Stimulated activated CD8-positive, alpha-beta memory T cell treated with anti-CD3 and anti-CD28 coated beads, Interleukin-2, amount 100 ng/mL, for 48 hours (primary cell): ENCODE data around the gene CNOT1.
"Not testable (repeated sequence)": the region's sequence is repeated elsewhere in the genome, so short reads cannot be mapped to it uniquely, and the experiment has no call there.

Source experiments
- DNase-seq, 2 donors: peaks; one replicate each; pipeline ENCODE4 v3.0.0-alpha.2; 2020; ENCODE audit warnings: low read depth in 2 of 2

The CNOT1 gene

GRCh38 chr16:58638148-58639036, 8.8 kb upstream of the CNOT1 start:
- no peak for DNase-seq

- DNase-seq, result not testable (repeated sequence)
These were observed 7.4 kb upstream of the CNOT1 start for GRCh38 chr16:58637021-58637420.

GRCh38 chr16:58636466-58636865, 6.8 kb upstream of the CNOT1 start:
- DNase-seq, result no peak

- DNase-seq, result no peak
These were observed 5.9 kb upstream of the CNOT1 start for GRCh38 chr16:58635502-58635901.

GRCh38 chr16:58634265-58634802, 4.7 kb upstream of the CNOT1 start:
- DNase-seq, result no peak

- DNase-seq, result peak; percentile 34 to 35
These were observed 537 bp downstream of the CNOT1 start for GRCh38 chr16:58628845-58629732.

GRCh38 chr16:58624209-58624608, 5.4 kb downstream of the CNOT1 start:
- DNase-seq, result no peak

- no peak for DNase-seq
These were observed 9.2 kb downstream of the CNOT1 start for GRCh38 chr16:58620396-58620795.

- no peak for DNase-seq
These were observed 14.3 kb downstream of the CNOT1 start for GRCh38 chr16:58615280-58615679.

- DNase-seq, result no peak
These were observed 14.8 kb downstream of the CNOT1 start for GRCh38 chr16:58614860-58615259.

- no peak for DNase-seq
These were observed 15.4 kb downstream of the CNOT1 start for GRCh38 chr16:58614212-58614611.

GRCh38 chr16:58612965-58613364, 16.7 kb downstream of the CNOT1 start:
- not testable (repeated sequence) for DNase-seq

GRCh38 chr16:58608601-58609136, 21.0 kb downstream of the CNOT1 start:
- no peak for DNase-seq

- no peak for DNase-seq
These were observed 24.1 kb downstream of the CNOT1 start for GRCh38 chr16:58605562-58605961.

- no peak for DNase-seq
These were observed 38.5 kb downstream of the CNOT1 start for GRCh38 chr16:58591083-58591482.

- DNase-seq, result no peak
These were observed 40.2 kb downstream of the CNOT1 start for GRCh38 chr16:58589326-58589905.

GRCh38 chr16:58588406-58588805, 41.2 kb downstream of the CNOT1 start:
- DNase-seq, result no peak

- no peak for DNase-seq
These were observed 43.1 kb downstream of the CNOT1 start for GRCh38 chr16:58586340-58587030.

- DNase-seq, result no peak
These were observed 44.7 kb downstream of the CNOT1 start for GRCh38 chr16:58584831-58585505.

- no peak for DNase-seq
These were observed 46.5 kb downstream of the CNOT1 start for GRCh38 chr16:58582971-58583765.
